ENCODE results near the gene TRPM7.

DNA sequence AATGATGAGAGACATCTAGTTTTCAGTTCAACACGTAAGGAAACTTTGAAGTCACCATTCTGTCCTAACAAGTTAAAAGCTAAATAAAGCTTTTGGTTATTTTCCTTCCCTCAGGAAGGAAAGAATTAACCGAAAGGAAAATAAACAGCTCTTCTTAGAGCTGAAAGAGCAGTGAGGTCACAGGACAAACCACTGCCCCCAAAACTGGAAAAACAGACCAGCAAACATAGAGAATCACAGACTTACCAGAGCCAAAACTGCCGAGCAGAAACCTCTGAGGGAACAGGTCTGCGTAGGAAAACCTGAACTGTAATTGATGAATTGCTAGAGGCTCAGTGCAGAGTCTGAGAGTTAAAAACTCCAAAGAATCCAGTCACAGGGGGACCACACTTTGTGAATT lies 154.8 kb downstream of the TRPM7 start:
- TF ChIP-seq YY1 (IDR thresholded peaks at IDR 0.05; ENCODE audit: insufficient read depth, insufficient read length) (no peak), SUZ12 (IDR thresholded peaks at IDR 0.05; ENCODE audit: extremely low read depth, insufficient read depth, insufficient read length) (no peak)
